Heart left ventricle (tissue), 16 donors: ENCODE measurements around the gene CCDC85C. TPM values are rescaled to one million over a fixed set of nuclear protein-coding genes. Genes with fewer than 3 reads are reported as not detected.

Experiments
- ATAC-seq, 4 donors: fragments of 200-7000 bp; cut with Tn5 transposase; one replicate each; pipeline ENCODE4 v1.9.1; 2020 to 2022; ENCODE audit warnings: moderate library complexity in 4 of 4, mild to moderate bottlenecking in 3 of 4, moderate number of reproducible peaks in 1 of 4
- DNase-seq, 5 donors: peaks; one replicate each; pipeline ENCODE4 v3.0.0-alpha.2; 2020
- H3K27ac ChIP-seq, 12 donors: fragments of 200-600 bp; sonication (generic) in 4 of 12; one replicate each; pipeline versions ENCODE4 v1.5.0 to v1.8.0; 2016 to 2022; ENCODE audit warnings: mild to moderate bottlenecking in 2 of 12
- H3K27me3 ChIP-seq, 9 donors: fragments of 200-600 bp; sonication (generic) in 2 of 9; one replicate each; pipeline versions ENCODE4 v1.5.1 to v1.8.0; 2016 to 2022; ENCODE audit warnings: mild to moderate bottlenecking in 3 of 9
- H3K36me3 ChIP-seq, 9 donors: fragments of 200-600 bp; sonication (generic) in 2 of 9; one replicate each; pipeline versions ENCODE4 v1.5.0 to v1.8.0; 2018 to 2022; ENCODE audit warnings: mild to moderate bottlenecking in 2 of 9
- H3K4me1 ChIP-seq, 12 donors: fragments of 200-600 bp; sonication (generic) in 4 of 12; one replicate each; pipeline versions ENCODE4 v1.5.0 to v1.8.0; 2016 to 2022; ENCODE audit warnings: mild to moderate bottlenecking in 3 of 12
- H3K4me3 ChIP-seq, 12 donors: fragments of 200-600 bp; sonication (generic) in 4 of 12; one replicate each; pipeline versions ENCODE4 v1.5.0 to v1.8.0; 2017 to 2022; ENCODE audit warnings: mild to moderate bottlenecking in 9 of 12, moderate library complexity in 4 of 12
- H3K9me3 ChIP-seq, 12 donors: fragments of 200-600 bp; sonication (generic) in 4 of 12; one replicate each; pipeline versions ENCODE4 v1.5.0 to v1.8.0; 2016 to 2022; ENCODE audit warnings: mild to moderate bottlenecking in 1 of 12
- POLR2A ChIP-seq, 2 donors: fragments of 450-650 bp; IDR thresholded peaks; one replicate each; pipeline ENCODE4 v1.6.1; 2017; ENCODE audit warnings: antibody characterized with exemption in 2 of 2, mild to moderate bottlenecking in 2 of 2, moderate library complexity in 2 of 2
- WGBS, 4 donors: extraction: QIAGEN DNeasy Blood & Tissue Kit in 2 of 4; methylation state at CpG; one replicate each; pipeline versions ENCODE4 v1.1.5 to v1.1.7; 2013 to 2018; 5-methylcytosine and 5-hydroxymethylcytosine counted together
- intact Hi-C, 10 donors: fragments of 100-400 bp; cut with DNase I; formaldehyde crosslinking; loops; one replicate each; pipeline versions ENCODE4 v1.11.1 to v1.14.2; 2022
- polyA plus RNA-seq, 2 donors: library from polyadenylated mRNA; stranded (reverse); fragments of 200-250 nt; gene quantifications; one replicate each; pipeline ENCODE4 v1.2.3, GENCODE V29; 2013
- total RNA-seq, 9 donors: library from RNA; depleted of rRNA in 2 of 9; stranded (reverse); fragments of >200 nt in 2 of 9; fragmentation: NEBNext Ultra II Directional in 3 of 9; extraction: Animal tissue kit (Norgen Biotek cat#: 25700) in 3 of 9; gene quantifications; one replicate each; pipeline versions ENCODE4 v1.1.0 to v1.2.4, GENCODE V29; 2016 to 2023
- TF ChIP-seq, protein P1 (sequence below), 12 donors: fragments of 200-600 bp; sonication (generic) in 4 of 12; IDR thresholded peaks; one replicate each; pipeline versions ENCODE4 v1.5.0 to v1.8.0; 2018 to 2022; ENCODE audit warnings: antibody characterized with exemption in 12 of 12, mild to moderate bottlenecking in 5 of 12
- donor health status: ischemic (EF 13 %, LVEDD 7.1; RV severe dilation, severe dysfunction).
- donor health status: healthy with polysubstance abuse.
- donor health status: DM: no; HTN: yes; CAD: no.
- donor health status: DM: no; HTN: no; CAD: no.
- donor health status: ischemic (EF 25% LVEDD 6.9; RV normal size, moderate dysfunction).
- donor health status: ischemic (EF 25% LVEDD 5.7; RV mildly dilated, moderate dysfunction).
- donor health status: healthy.
- donor health status: DM: yes; HTN: yes; CAD: no.
- donor health status: ischemic (EF 35%, LVEDD 5.7; RV mildly dilated, moderate dysfunction).
- donor health status: nonischemic (EF 11% LVEDD 7.7; RV severe dilation, severe dysfunction).
- donor health status: DM: yes; HTN: yes; CAD: no.
- donor health status: PGD.
- donor health status: ischemic (EF 29% LVEDD 5.4; RV normal size, mild dysfunction).
- donor health status: nonischemic (EF 23%, LVEDD 6.1; RV moderate dilation, normal function).

CCDC85C gene
- total and polyA plus RNA-seq, 11 donors, result 22.5 to 45.4 (median 29.7) TPM

DNA sequence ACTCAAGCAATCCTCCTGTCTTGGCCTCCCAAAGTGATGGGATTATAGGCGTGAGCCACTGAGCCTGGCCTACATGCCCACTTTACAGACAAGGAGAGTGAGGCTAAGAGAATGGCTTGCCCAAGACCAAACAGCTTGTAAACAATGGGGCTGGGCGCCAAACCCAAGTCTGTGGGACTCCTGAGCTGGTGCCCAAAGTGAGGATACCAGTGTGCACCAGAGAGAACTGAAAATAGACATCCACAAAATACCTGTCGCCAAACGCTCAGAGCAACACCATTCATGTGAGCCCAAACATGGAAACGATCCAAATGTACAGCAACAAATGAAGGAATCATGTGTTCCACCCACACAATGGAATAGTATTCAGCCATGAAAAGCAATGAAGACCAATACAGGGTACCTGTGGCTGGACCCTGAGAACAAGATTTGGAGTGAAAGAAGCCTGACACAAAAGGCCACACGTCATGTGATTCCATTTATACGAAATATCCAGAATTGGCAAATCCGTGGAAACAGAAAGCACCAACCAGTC is 84.6 kb downstream of the CCDC85C start:
- TF ChIP-seq, protein P1, sequence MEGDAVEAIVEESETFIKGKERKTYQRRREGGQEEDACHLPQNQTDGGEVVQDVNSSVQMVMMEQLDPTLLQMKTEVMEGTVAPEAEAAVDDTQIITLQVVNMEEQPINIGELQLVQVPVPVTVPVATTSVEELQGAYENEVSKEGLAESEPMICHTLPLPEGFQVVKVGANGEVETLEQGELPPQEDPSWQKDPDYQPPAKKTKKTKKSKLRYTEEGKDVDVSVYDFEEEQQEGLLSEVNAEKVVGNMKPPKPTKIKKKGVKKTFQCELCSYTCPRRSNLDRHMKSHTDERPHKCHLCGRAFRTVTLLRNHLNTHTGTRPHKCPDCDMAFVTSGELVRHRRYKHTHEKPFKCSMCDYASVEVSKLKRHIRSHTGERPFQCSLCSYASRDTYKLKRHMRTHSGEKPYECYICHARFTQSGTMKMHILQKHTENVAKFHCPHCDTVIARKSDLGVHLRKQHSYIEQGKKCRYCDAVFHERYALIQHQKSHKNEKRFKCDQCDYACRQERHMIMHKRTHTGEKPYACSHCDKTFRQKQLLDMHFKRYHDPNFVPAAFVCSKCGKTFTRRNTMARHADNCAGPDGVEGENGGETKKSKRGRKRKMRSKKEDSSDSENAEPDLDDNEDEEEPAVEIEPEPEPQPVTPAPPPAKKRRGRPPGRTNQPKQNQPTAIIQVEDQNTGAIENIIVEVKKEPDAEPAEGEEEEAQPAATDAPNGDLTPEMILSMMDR (IDR thresholded peaks at IDR 0.05), result no peak
- no peak for TF ChIP-seq POLR2A (IDR thresholded peaks at IDR 0.05)
- DNase-seq (peak in 2 of 5 donors; percentile 6 to 18), ATAC-seq (no peak)
- Histone ChIP-seq H3K9me3 (no peaks in the 10 kb centered on the region), H3K27ac (no peak overlapping the region), H3K4me1 (peaks cover 0 to 38% (median 26%) of the 10 kb centered on the region in 12 donors), H3K36me3 (peaks cover 0 to 13% (median 4%) of the 10 kb centered on the region in 9 donors), H3K27me3 (no peaks in the 10 kb centered on the region), H3K4me3 (no peak overlapping the region)
- 87 to 91% (median 88%) methylated on average over 8 of the region's 8 CpGs for WGBS, 4 donors
- intact Hi-C loops, result loop anchor here in 3 of 10 donors (1.0 to 10.0 kb wide), 3 partner anchors 109 to 365 kb away; no protein-coding TSS in a partner anchor

DNA sequence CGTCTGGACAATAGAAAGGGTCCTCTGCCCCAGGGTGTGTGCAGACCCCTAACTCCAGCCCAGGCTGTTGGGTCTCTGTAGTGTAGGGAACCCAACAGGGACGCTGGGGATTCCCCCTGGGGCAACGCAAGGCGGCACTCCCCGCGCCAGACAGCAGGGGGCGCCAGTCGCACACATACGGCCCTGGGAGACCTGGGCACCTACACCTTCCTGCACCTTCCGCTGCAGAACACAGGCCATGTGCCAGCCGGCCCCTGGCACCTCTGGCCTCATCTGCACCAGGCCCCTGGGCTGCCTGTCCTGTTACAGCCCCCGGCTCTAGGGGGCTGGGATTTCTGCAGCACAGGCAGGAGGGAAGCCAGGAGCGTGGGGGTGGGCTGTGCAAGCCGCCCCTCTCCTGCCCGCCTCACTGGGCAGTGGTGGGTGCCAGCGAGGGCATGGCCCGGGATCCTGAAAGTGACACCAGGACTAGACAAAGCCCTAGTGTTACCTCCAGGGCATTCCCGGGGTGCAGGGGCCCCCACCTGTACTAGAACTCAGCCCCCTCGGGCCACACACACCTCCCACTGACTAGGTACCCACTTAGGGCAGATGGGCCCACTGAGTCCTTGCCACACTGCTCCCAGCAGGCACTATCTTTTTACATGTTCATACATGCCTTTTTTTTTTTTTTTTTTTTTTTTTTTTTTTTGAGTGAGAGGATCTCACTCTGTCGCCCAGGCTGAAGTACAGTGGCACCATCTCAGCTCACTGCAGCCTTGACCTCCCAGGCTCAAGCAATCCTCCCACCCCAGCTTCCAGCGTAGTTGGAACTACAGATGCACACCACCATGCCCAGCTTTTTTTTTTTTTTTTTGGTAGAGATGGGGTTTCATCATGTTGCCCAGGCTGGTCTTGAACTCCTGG is 85.3 kb downstream of the CCDC85C start:
- intact Hi-C loops, result loop anchor here in 9 of 10 donors (1.0 to 10.0 kb wide), 5 partner anchors 110 to 366 kb away; no protein-coding TSS in a partner anchor
- Histone ChIP-seq H3K4me1 (peaks cover 0 to 31% (median 20%) of the 10 kb centered on the region in 12 donors), H3K9me3 (no peaks in the 10 kb centered on the region), H3K36me3 (peaks cover 0 to 20% (median 5%) of the 10 kb centered on the region in 9 donors), H3K27ac (no peak overlapping the region), H3K27me3 (no peaks in the 10 kb centered on the region), H3K4me3 (no peak overlapping the region)
- 33 to 62% (median 38%) methylated on average over 11 to 21 of the region's 21 CpGs for WGBS, 4 donors
- ATAC-seq (peak; percentile 46 to 62 (median 54)), DNase-seq (peak; percentile 59 to 87 (median 71))
- TF ChIP-seq, protein P1 (IDR thresholded peaks at IDR 0.05), result peak; percentile 93 to 99 (median 98)
- no peak for TF ChIP-seq POLR2A (IDR thresholded peaks at IDR 0.05)

DNA sequence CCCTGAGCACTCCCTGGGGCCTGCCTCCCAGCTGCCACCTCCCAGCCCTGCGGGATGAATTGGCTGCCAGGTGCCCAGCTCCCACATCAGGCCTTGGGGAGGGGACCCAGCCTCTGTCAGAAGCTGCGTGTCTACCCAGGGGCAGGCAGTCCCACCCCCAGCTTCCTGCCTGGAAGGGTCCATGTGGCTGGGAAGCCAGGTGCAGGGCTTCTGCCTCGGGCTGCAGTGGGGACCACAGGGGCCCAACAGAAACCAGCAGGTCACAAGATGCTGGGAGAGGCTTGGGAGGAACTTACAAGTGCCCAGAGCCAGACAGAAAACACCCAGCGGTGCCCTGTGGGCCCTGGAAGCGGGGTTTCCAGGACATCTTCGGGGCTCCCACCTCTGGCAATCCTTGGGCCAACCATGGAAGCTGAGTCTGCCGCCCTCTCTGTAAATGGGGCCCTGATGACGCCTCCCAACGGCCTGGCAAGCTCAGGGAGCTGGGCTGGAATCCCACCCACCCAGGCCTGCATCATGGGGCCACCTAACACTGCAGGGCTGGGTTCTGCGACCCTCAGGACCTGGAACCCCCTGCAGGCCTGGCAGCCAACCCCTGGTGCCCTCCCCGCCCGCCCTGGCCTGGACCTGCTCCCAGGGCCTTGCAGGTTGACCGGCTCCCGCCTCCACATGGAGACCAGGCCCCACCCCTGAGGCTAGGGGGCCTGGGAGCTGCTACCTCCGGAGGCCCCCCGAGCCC is 86.2 kb downstream of the CCDC85C start:
- peaks cover 0 to 24% (median 9%) of the 10 kb centered on the region in 9 donors for H3K36me3 ChIP-seq
- no peaks in the 10 kb centered on the region for H3K9me3 ChIP-seq
- H3K27ac ChIP-seq, result no peak overlapping the region
- no peak overlapping the region for H3K4me3 ChIP-seq
- DNase-seq (peak; percentile 11 to 54 (median 29)), ATAC-seq (no peak)
- peaks cover 0 to 22% (median 11%) of the 10 kb centered on the region in 12 donors for H3K4me1 ChIP-seq
- TF ChIP-seq POLR2A (IDR thresholded peaks at IDR 0.05), result no peak
- H3K27me3 ChIP-seq, result no peaks in the 10 kb centered on the region
- WGBS, 4 donors, result 64 to 78% (median 67%) methylated on average over 8 to 16 of the region's 16 CpGs
- intact Hi-C loops, result loop anchor here in 8 of 10 donors (1.0 to 10.0 kb wide), 5 partner anchors 110 to 367 kb away; no protein-coding TSS in a partner anchor

DNA sequence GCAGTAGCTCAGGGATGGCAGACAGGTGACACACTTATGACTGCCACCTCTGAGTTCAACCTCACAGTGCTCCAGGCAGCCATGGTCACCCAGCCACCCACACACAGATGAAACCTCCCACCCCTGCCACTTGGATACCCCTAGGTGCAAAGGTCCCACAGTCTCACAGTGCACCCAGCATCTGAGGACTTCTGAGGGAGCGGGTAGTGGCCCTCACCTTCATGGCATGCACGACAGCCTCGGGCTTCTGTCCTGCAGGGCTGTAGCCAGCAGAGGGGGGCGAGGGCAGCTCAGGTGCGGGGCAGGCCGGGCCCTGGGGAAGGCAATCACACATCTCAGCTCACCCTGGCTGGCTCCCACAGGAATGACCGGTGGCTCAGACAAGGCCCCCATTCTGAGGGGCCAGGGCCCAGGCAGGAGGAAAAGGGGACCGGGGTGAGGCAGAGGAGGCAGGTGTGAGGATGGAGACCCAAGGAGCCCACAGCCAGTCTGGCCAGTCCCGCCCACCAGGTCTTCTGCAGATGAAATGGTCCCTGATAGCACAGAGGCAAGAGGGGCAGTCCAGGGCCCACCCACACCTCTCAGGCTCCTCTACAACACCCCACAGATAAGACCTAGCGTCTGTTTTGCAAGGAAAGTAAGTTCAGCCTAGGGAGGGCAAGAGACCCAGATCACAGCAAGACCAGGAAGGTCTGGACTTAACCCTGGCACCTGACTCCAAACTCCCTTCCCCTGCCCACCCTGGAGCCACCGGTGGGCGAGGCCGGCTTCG is 87.0 kb downstream of the CCDC85C start:
- intact Hi-C loops, result loop anchor here in 1 of 10 donors (10.0 kb wide), 1 partner anchor 368 kb away; no protein-coding TSS in a partner anchor
- H3K4me1 ChIP-seq, result peaks cover 0 to 15% (median 6%) of the 10 kb centered on the region in 12 donors
- WGBS, 4 donors, result 83 to 95% (median 88%) methylated on average over 10 to 14 of the region's 14 CpGs

More for the DNA sequence above, 87.0 kb downstream of the CCDC85C start:
- TF ChIP-seq, protein P1 (IDR thresholded peaks at IDR 0.05), result no peak
- TF ChIP-seq POLR2A (IDR thresholded peaks at IDR 0.05), result no peak
- H3K4me3 ChIP-seq, result no peak overlapping the region
- ATAC-seq, result no peak
- peak; percentile 7 to 57 (median 14) for DNase-seq
- peaks cover 0 to 32% (median 14%) of the 10 kb centered on the region in 9 donors for H3K36me3 ChIP-seq
- H3K27ac ChIP-seq, result no peak overlapping the region
- no peaks in the 10 kb centered on the region for H3K9me3 ChIP-seq
- H3K27me3 ChIP-seq, result no peaks in the 10 kb centered on the region
